NCI-H1048 (cell line): ENCODE data around the gene CAMK2A.
"Not testable (repeated sequence)": the region's sequence is repeated elsewhere in the genome, so short reads cannot be mapped to it uniquely, and the experiment has no call there.

Experiments used
- DNase-seq: peaks from one replicate; lab custom pipeline; 2025; lab: John Stamatoyannopoulos, UW

Gene CAMK2A

DNA sequence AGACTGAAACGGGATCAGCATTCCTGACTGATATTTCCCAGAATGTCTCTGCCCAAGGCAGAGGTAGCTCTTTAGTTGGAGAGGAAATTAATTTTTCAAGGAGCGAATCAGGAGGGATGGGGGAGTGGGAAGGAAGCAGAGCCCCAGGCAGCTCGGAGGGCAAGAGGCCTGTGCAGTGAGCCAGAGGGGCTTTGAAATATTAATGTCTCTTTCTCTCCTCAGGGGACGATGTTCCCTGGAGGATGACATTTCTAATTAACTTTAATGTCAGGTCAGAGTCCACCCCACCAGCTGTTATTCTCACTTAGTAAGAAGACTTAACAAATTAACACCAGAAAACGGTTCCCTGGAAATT is 54.1 kb downstream of the CAMK2A start:
- no peak for DNase-seq

- no peak for DNase-seq
Measured at GRCh38 chr5:150234576-150235499, 54.7 kb downstream of the CAMK2A start.

GRCh38 chr5:150233706-150234105 is 55.9 kb downstream of the CAMK2A start:
- DNase-seq = not testable (repeated sequence)

GRCh38 chr5:150230842-150231241 is 58.7 kb downstream of the CAMK2A start:
- DNase-seq = no peak

DNA sequence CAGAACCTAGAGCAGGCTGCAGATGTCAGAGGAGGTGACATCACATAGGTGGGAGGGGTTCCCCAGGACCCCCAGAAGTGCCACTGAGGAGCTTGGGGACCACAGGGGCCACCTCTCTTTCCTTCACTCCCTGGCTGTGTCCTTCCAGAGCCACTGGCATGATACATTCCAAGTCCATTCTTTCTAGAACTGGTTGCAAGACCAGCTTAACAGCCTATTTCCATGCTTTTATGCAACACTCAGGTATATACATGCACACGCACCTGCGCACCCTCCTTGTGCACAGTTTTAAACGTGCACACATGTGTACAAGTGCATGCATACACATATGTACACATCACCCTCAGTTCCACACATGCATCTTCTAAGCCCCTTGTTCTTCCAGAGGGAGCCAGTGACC is 60.0 kb downstream of the CAMK2A start:
- DNase-seq = no peak

DNA sequence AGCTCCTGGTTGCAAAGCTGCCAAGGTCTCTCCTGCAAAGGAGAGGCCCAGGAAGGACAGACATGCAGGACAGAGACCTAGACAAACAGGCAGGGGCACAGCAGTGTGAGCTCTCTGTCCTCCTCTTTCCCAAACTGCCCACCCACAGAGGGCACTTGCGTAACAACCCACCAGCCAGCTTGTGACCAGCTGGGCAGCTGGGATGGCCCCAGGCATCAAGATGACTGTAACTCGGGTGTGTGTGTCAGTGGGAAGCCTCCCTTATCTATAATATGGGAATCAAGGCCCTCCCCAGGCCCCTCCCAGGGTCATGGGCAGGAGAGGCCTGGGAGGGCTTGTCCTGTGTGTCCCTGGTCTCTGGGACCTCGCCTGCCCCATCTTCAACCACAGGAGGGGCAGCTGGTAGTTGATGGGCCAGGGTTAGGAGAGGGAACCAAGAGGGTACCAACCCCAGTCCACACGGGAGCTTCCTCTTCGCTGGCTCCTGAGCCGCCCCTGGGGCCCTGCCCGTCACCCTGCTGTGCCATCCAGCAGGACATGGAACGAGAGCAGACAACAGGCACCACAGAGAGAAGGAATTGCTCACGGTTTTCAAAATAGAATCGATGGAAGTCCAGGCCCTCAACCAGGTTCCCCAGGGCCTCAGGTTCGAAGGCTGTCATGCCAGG is 61.8 kb downstream of the CAMK2A start:
- DNase-seq = no peak

DNA sequence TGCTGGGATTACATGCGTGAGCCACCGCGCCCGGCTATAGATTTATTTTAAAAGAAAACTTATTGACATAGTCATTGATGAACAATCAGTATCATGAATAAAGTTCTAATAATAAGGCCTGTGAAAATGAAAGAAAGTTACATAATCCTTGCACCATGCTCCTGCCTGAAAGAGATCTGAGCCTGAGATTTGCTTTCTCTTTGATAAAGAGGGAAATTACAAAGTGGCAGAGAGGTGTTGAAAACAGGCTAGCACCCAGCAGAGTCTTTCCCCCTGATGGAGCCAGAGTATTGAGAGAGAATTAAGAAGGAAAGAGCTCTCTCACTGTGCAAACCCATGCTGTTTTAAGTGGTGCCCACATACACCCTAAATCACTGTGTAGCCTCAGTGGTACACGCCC is 62.5 kb downstream of the CAMK2A start:
- DNase-seq = no peak

GRCh38 chr5:150224483-150225027 is 65.0 kb downstream of the CAMK2A start:
- no peak for DNase-seq

DNA sequence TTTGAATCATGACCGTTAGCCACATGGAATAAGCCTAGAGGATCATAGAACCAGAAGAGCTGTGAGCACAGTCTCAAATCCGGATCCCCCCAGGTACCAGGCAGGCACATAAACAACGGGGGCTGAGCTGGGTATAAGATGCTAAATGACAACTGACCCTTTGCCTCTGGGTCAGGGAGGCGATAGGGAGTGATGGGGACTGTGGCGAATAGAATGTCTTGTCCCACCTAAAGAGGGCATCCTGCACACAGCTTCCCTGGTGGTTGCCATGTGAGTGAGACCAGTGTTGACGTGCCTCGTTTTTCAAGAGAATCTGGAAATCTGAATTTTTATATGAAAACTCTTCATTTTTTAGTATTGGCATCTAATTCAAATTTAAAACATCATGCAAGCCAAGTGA is 66.1 kb downstream of the CAMK2A start:
- no peak for DNase-seq

DNA sequence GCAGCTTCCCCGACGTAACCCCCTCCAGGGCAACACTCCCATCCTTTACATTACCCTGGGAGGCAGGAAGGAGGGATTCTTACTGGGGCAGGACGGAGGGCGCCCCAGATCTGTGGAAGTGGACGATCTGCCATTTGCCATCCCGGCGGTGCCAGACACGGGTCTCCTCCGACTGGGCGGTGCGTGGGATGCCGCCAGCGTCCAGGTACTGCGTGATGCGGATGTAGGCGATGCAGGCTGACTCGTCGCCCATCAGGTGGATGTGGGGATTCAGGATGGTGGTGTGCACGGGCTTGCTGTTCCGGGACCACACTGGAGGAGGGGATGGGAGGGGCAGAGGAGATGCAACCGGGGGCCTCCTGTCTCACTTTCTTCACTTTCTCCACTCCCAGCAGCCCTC is 66.7 kb downstream of the CAMK2A start:
- DNase-seq = no peak

- no peak for DNase-seq
Measured at GRCh38 chr5:150221471-150221870, 68.1 kb downstream of the CAMK2A start.

GRCh38 chr5:150219861-150220260 is 69.7 kb downstream of the CAMK2A start:
- DNase-seq = no peak

DNA sequence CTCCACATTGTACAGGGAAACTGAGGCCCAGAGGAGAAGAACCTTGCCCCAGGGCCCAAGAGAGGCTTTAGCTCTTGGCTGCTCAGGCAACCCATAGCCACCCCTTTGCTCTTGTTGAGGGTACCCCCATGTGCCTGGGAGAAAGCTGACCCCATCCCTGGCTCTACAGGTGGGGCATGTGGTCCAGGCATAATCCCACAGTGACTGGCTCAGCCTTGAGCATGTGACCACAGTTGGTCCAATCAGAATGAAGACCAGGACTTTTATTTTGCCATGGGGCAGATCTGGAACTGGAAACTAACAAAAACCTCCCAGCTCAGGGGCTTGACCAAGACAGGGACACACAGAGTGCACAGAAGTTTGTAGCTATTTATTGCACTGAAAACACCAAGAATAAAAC is 70.4 kb downstream of the CAMK2A start:
- no peak for DNase-seq

GRCh38 chr5:150218693-150219035 is 70.9 kb downstream of the CAMK2A start:
- no peak for DNase-seq

DNA sequence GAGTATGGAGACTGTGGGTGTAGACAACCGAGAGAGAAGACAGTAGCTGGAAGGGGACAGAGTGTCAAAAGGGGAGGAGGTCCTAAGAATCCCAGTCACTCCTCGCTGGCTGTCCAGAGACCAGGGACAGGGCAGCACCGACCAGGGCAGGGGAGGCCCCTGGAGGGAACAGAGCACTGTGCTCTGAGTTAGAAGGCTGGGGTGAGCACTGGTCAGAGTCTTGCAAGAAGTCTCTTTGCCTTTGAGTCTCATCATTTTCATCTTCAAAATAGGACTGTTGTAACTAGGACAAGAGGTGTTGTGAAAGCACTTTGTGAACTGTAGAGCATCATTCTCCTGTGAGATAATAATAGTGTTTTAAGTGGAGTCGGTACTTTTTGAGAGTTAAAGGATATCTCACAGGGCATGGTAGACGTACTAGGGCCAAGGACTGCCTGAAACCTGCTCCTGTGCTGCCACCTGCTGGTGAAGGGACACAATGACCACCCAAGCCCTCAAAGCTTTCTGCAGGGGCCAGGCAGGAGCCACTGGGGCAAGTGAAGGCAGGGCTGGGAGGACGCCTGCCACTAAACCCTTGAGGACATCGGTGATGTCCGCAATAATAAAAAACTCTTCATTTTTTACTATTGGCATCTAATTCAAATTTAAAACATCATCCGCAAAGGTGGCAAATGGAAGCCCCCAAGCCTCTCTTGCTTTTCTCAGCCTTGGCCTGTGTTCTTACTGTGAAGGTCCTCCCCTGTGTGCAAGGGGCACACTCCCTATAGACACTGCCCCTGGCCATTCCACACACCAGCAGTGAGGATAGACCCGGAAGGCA is 71.5 kb downstream of the CAMK2A start:
- peak; percentile 23 for DNase-seq

GRCh38 chr5:150217038-150217437 is 72.5 kb downstream of the CAMK2A start:
- DNase-seq = no peak

DNA sequence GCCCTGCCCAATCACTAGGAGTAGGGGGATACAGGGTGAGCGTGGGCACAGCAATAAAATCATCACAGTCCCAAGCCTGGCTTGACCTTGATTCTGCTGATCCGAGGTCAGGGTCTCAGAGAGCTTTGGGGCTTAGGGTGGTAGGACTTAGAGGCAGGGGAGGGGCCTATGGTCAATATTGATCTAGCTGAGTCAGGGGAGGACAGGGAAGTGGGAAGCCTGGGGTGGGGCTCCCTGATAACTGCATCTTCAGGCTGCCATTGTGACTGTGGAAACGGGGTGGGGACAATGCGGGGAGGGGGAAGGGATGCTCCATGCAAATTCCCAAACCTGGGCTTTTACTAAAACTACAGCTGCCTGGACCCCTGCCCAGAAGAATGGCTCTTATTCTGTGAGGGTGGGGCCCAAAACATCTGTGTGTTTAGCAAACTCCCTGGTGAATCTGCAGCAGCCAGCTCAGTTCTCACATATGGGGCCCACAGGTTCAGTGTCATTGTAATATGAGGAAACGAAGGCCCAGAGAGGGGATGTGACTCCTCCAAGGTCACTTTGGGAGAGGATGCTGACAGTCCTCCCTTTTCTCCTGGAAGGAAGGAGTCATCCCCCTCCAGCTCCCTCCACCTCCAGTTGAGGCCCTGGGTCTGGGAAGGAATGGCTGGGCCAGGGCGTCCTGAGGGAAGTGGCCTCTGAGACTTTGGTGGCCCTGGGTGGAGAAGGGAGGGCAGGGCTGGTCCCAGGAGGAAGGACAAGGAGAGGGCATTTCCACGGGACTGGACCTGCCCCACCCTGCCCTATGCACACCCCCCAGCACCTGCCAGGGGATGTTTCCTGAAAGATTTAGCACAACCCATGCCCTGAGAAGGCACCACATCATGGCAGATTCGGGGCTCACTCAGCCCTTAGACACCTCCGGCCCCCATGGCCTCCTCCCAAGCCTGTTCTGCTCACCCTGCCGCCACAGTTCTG is 73.3 kb downstream of the CAMK2A start:
- DNase-seq = no peak

- no peak for DNase-seq
Measured at GRCh38 chr5:150214289-150214688, 75.3 kb downstream of the CAMK2A start.

- DNase-seq = no peak
Measured at GRCh38 chr5:150213530-150213929, 76.0 kb downstream of the CAMK2A start.

GRCh38 chr5:150211156-150212030 is 78.2 kb downstream of the CAMK2A start:
- no peak for DNase-seq
